GM12875 (cell line): ENCODE data around the gene RASSF7.
A peak's percentile ranks its signal among the peaks of the same experiment; 100 is the strongest.

ENCODE experiments used
- H3K4me3 ChIP-seq: one replicate; pipeline ENCODE4 v1.5.1; 2011; ENCODE audit warnings: low read depth, low read length, control low read depth
- CTCF ChIP-seq: IDR thresholded peaks from 2 replicates; pipeline ENCODE4 v1.5.1; 2011; ENCODE audit warnings: low read depth, mild to moderate bottlenecking, control low read depth, inconsistent platforms, low read length, moderate library complexity, borderline replicate concordance; ENCODE audit not compliant: insufficient read depth

Gene RASSF7

GRCh38 chr11:530960-531831, 29.6 kb upstream of the RASSF7 start:
- TF ChIP-seq CTCF: no peak
- H3K4me3 ChIP-seq: no peak overlapping the region

GRCh38 chr11:531919-532526, 28.7 kb upstream of the RASSF7 start:
- TF ChIP-seq CTCF: no peak
- H3K4me3 ChIP-seq: no peak overlapping the region

DNA sequence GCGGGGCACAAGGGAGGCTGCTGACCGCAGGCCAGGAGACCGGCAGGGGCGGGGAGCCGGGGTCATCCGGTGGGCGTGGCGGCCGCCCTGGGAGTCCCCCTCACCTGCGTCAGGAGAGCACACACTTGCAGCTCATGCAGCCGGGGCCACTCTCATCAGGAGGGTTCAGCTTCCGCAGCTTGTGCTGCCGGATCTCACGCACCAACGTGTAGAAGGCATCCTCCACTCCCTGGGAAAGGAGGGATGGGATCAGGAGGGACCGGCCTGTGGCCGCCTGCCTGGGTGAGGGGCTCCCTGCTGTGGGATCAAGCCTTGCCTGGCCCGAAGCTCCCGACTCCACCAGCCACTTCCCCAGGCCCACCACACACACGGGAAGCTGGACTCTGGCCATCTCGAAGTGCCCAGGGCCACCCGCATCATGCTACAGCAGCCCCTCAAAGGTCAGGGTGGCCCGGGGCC, 28.2 kb upstream of the RASSF7 start:
- H3K4me3 ChIP-seq: no peak overlapping the region

DNA sequence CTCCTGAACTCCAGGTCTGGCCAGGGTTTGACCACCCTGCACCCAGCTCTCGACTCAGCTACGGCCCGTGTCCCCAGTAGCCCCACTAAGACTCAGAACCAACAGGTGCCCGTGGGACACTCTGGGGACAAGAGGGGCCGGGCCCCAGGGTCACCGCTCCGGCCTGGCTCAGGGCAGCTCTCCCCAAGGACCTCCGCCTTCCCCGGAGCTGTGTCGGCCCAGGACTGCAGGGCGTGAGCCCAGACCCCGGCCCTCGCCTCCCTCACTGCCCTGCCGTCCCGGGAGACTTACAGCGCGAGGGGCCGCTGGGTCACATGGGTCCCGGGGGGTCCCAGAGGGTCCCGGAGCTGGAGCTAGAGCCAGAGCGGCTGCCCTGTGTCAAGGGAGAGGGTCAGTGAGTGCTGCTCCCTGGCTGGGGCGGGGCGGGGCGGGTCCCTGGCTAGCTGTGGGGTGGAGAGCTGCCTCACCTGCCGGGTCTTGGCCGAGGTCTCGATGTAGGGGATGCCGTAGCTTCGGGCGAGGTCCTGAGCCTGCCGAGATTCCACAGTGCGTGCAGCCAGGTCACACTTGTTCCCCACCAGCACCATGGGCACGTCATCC, 27.7 kb upstream of the RASSF7 start:
- no peak for TF ChIP-seq CTCF
- no peak overlapping the region for H3K4me3 ChIP-seq

More for the DNA sequence above, 28.2 kb upstream of the RASSF7 start:
- no peak for TF ChIP-seq CTCF

GRCh38 chr11:533586-534395, 27.0 kb upstream of the RASSF7 start:
- TF ChIP-seq CTCF: no peak
- peak overlapping the region; percentile 83 for H3K4me3 ChIP-seq

GRCh38 chr11:534396-535209, 26.2 kb upstream of the RASSF7 start:
- peak overlapping the region; percentile 83 for H3K4me3 ChIP-seq
- TF ChIP-seq CTCF: no peak
